HG02678 (cell line): ENCODE measurements around the gene IL3.

Experiments
- ATAC-seq: cut with Tn5 transposase; IDR thresholded peaks from one replicate; pipeline ENCODE4 v1.9.1; 2021; ENCODE audit warnings: mild to moderate bottlenecking, moderate library complexity; ENCODE audit not compliant: unreplicated experiment

The IL3 gene

DNA sequence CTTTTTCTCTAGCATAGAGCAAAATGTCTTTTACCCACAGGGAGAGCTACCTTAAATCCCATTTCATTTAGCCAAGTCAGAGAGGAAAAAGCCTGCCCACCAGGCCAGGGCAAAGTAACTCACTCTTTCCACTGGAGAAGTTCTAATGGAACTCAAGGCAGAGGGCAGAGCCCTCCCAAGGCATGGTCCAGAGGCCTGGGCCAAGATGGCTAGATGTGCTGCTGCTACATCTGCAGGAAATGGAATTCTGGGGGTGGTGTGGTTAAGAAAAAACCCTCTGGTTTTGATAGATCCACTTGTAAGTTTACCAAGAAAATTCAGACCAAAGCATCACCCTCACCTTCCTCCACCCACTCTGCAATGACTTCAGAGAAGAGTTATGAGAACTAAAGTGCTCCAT lies 50.5 kb downstream of the IL3 start:
- no peak for ATAC-seq

DNA sequence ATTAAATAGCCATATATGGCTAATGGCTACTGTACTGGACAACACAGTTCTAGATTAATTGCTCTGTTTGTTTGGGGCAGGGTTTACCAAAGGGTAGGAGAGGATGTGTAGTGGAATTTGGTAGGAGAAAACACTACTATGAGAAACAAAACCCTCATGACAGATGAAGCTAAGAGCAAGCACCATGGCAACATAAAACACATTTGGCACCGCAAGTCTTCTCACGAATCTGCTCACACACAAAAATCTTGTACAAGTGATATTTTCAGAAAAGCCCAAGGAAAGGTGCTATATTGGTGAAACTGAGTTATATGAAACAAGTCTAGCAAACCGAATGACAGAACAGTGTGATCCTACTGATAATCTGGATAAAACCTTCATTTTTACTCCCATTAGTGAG lies 51.7 kb downstream of the IL3 start:
- ATAC-seq: no peak
